ENCODE data around the gene RFTN1. TPM values are rescaled to one million over a fixed set of nuclear protein-coding genes. Genes with fewer than 3 reads are reported as not detected.

RFTN1 gene
- total and polyA plus RNA-seq, 2 of the 8 experiments (the other 6 are each of a cell fraction or from before 2014, with no cell fraction given) = 4.6 to 6.7 TPM

GRCh38 chr3:16433701-16434151, 79.8 kb downstream of the RFTN1 start (continued):
- TF ChIP-seq SP4 (IDR thresholded peaks at IDR 0.05; ENCODE audit: low read length) = no peak
- no peak for TF ChIP-seq ATF2 (IDR thresholded peaks at IDR 0.05; ENCODE audit: low read length)
- no peak for TF ChIP-seq CREB1 (IDR thresholded peaks at IDR 0.05)
- no peak for TF ChIP-seq TAF7 (optimal IDR thresholded peaks at IDR 0.05; ENCODE audit: borderline replicate concordance, low read depth, low read length)
- no peak for TF ChIP-seq KDM1A (IDR thresholded peaks at IDR 0.05; ENCODE audit: borderline replicate concordance, low read length)

All from H1 (cell line).